Measurements from ENCODE around the gene KCNH1.

- TF ChIP-seq CTCF (IDR thresholded peaks at IDR 0.05), result no peak
- TF ChIP-seq POLR2AphosphoS5 (IDR thresholded peaks at IDR 0.05), result no peak
- TF ChIP-seq POLR2A (IDR thresholded peaks at IDR 0.05), result no peak
Observed at GRCh38 chr1:210705086-210705485, 428.9 kb downstream of the KCNH1 start.

Data from prostate gland (tissue), 2 donors.